ENCODE data around the gene PLEKHM2.

The PLEKHM2 gene

GRCh38 chr1:15750924-15751323, 66.8 kb downstream of the PLEKHM2 start:
- TF ChIP-seq POLR2A (IDR thresholded peaks at IDR 0.05; ENCODE audit: low read length), result no peak
- TF ChIP-seq GATA1 (IDR thresholded peaks at IDR 0.05; ENCODE audit: low read depth, low read length), result no peak

GRCh38 chr1:15751717-15752116, 67.6 kb downstream of the PLEKHM2 start:
- no peak for DNase-seq

More at GRCh38 chr1:15750924-15751323, 66.8 kb downstream of the PLEKHM2 start:
- DNase-seq, result no peak

DNA sequence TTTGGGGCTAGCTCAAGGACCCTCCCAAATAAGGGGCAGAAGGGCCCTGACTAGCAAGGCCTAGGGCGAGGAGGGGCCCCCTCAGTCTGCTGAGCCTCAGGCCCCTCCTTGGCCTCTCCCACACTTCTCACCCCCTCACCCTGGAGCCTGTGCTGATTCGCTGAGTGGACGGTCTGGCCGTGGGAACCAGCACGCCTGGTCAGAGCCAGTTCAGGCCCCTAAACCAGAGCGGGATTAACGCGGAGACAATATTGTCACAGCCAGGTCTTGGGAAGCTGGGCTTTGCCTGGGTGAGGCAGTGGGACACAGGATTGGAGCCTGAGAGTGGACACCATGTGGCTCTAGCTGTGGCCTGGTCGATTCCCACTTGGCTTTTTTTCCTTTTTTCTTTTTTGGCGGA, 69.7 kb downstream of the PLEKHM2 start:
- DNase-seq, result no peak
- TF ChIP-seq GATA1 (IDR thresholded peaks at IDR 0.05; ENCODE audit: low read depth, low read length) (no peak), POLR2A (IDR thresholded peaks at IDR 0.05; ENCODE audit: low read length) (no peak)

More at GRCh38 chr1:15751717-15752116, 67.6 kb downstream of the PLEKHM2 start:
- TF ChIP-seq POLR2A (IDR thresholded peaks at IDR 0.05; ENCODE audit: low read length), result no peak
- no peak for TF ChIP-seq GATA1 (IDR thresholded peaks at IDR 0.05; ENCODE audit: low read depth, low read length)

- no peak for TF ChIP-seq GATA1 (IDR thresholded peaks at IDR 0.05; ENCODE audit: low read depth, low read length)
- no peak for TF ChIP-seq POLR2A (IDR thresholded peaks at IDR 0.05; ENCODE audit: low read length)
- DNase-seq, result no peak
These were observed 71.0 kb downstream of the PLEKHM2 start for GRCh38 chr1:15755021-15755645.

DNA sequence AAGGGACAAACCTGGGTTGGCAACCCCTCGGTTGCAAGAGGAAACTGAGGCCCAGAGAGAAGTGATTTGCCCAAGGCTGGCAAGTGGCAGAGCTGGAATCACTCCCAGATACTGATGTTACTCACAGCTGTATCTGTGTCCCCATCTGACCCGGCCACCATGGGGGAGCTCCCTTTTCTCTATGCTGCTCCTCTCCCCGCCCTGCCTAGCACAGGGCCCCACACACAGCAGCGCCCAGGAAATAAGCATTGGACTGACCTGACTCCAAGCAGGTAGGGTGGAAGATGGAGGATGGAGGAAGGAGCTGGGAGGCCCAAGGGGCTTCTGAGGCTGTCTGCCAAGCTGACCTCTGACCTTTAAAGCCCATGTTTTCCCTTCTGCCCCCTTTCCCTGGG, 71.5 kb downstream of the PLEKHM2 start:
- no peak for DNase-seq
- TF ChIP-seq POLR2A (IDR thresholded peaks at IDR 0.05; ENCODE audit: low read length), result no peak
- TF ChIP-seq GATA1 (IDR thresholded peaks at IDR 0.05; ENCODE audit: low read depth, low read length), result no peak

DNA sequence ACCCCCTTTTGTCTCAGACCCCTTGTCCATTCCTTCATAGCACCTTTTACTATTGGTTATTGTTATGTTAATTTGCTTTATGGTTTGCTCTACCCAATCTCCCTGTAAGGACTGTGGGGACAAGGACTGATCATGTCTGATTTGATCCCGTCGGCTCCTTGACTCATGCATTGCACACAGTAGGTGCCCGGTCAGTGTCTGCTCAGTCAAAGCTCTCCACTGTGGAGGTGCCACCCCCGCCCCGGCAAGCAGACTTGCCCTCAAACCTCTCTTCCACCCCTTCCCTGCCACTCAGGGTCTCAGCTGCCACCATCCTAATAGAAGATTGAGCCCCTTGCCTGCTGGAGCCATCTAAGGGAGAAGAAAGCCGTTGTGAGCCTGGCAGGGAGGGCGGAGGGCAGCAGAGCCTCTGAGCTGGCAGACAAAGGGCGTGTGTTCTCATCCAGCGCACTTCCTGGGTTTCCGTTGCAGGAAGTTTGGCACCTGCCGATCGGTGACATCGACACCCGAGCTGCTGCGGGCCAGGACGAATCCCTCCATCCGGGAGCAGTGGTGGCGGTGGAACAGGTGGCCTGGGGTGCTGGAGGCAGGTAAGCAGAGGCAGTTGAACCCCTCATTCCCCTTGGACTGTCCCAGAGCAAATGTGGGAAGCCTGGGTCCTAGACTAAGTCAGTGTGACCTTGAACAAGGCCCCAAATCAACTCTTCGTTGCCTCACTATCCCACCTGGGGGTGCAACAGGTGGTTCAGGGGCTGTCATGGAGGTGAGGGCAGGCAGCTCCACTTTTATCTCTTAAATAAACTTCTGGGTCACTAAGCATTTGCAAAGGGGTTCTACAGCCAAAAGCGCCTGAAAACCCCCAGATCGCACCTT, 72.3 kb downstream of the PLEKHM2 start:
- DNase-seq, result no peak

DNA sequence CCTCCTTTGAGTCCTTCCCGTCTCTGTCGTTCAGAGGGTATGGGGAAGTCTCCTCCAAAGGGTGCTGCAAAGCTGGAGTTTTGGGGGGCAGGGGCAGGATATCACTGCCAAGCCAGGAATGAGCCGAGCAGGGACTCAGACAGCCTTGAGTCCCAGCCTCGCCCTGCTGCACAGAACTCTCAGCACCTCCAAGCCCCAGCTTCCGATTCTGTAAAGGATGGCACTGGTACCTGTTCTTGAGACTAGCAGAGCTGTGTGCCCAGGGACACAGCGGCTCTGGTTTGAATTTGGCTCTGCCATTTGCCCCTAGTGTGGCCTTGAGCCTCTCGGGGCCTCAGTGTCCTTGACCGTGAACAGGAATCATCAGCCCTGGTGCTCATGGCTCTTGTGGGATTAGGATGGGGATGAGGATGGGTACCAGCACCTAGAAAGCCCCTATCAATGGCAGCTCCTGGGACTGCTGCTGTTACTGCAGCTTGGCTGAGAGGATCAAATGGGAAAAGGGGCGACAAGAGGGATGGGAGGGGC, 73.0 kb downstream of the PLEKHM2 start:
- no peak for DNase-seq
- TF ChIP-seq POLR2A (IDR thresholded peaks at IDR 0.05; ENCODE audit: low read length) (no peak), GATA1 (IDR thresholded peaks at IDR 0.05; ENCODE audit: low read depth, low read length) (no peak)

More for the DNA sequence above, 72.3 kb downstream of the PLEKHM2 start:
- TF ChIP-seq POLR2A (IDR thresholded peaks at IDR 0.05; ENCODE audit: low read length), result no peak
- no peak for TF ChIP-seq GATA1 (IDR thresholded peaks at IDR 0.05; ENCODE audit: low read depth, low read length)

DNA sequence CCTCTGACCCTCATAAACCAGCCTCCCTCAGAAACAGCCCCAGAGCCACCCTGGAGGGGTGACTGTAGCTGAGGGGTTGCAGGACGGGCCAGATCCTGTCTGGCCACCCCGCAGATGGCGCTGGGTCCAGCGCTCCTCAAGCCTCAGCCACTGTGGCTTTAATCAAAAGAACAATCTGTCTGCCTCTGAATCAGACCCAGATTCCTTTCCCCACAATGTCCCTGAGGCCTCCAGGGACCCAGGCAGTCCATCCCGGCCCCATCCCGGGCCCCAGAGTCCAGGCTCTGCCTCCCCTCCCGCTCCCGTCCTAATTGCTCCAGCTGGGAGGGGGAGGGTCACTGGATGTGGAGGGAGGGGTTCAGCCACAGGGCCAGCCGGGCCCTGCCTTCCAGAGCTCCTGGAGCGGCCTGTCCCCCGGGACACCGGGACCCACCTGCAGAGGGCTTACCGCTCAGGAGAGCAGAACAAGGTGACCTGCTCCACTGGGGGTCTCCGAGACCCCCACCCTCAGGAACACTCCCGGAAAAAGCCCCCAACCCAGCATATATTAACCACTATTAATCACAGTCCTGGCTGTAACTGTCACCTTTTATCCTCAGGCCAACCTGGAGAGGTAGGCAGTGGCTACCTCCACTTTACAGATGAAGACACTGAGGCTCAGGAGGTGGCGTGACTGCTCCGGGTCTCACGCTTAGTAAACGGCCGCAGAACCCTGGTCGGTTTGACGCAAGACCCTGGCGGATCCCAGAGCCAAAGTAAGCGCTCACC, 73.6 kb downstream of the PLEKHM2 start:
- no peak for TF ChIP-seq POLR2A (IDR thresholded peaks at IDR 0.05; ENCODE audit: low read length)
- TF ChIP-seq GATA1 (IDR thresholded peaks at IDR 0.05; ENCODE audit: low read depth, low read length), result no peak
- DNase-seq, result no peak

GRCh38 chr1:15758343-15758931, 74.3 kb downstream of the PLEKHM2 start, which contains the start of gene FBLIM1:
FBLIM1 (plus strand) TSS chr1:15758795; CDS start chr1:15764984, 6,189 bp downstream.
- no peak for TF ChIP-seq GATA1 (IDR thresholded peaks at IDR 0.05; ENCODE audit: low read depth, low read length)
- TF ChIP-seq POLR2A (IDR thresholded peaks at IDR 0.05; ENCODE audit: low read length), result no peak
- no peak for DNase-seq

DNA sequence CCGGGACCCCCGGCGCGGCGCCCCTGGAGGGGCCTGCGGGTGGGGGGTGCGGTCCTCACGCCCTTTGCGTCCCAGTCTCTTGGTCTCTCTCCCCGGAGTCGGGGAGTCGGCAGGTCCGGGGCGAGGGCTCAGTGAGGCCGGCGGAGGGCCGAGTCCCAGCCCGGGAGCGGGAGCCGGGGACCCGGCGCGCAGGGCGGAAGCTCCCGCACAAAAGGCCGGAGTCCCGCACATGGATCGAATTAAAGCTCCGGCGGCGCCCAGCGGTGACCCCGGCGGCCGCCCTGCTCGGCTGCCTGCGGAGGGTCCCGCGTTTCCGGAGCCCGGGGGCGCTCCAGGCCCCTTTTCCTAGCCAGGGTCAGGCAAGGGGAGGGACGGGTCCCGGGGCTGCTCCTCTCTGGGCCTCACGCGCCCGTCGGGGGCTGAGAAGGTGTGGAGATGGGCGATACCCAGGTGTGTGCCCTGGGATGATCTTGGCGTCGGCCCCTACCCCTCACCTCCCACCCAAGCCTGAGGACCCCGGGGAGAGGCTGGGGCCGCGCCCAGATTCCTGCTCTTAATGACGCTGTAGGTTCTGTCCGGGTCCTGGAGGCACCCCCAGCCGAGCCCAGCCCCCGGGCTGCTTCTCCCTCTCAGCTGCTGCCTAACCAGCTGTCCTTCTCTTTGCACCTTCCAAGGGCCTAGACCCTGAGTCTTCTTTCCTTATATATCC, 75.0 kb downstream of the PLEKHM2 start:
- no peak for DNase-seq
- TF ChIP-seq GATA1 (IDR thresholded peaks at IDR 0.05; ENCODE audit: low read depth, low read length) (no peak), POLR2A (IDR thresholded peaks at IDR 0.05; ENCODE audit: low read length) (no peak)

DNA sequence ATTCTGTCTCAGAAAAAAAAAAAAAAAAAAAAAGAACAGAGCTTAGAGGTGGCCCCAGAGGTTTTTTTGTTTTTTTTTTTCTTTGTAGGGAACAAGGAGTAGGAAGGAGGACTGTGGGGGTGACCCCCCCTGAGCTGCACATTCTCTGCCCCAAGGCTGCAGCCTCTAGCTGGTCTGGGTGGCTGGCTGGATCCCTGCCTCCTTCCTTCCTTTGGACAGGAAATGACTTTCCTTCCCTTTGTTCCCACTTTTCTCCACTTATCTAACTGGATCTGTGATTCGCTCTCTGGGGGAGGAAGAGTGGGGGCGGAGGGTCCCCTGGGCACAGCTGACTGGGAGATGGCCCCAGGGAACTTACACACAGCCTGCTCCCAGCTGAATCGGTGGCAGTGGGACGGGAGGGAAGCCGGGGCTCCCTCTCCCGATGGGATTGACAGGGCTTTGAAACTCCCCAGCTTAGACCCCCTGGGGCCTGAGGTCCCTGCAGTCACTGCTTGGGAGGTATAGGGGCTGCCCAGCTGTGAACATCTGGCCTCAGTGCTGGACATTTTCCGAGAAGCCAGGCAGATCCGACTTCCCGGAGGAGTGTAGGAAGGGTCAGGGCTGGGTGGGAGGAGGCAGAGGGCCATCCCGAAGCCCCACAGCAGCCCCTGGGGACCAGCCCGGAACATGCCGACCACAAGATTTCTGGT, 76.5 kb downstream of the PLEKHM2 start:
- TF ChIP-seq GATA1 (IDR thresholded peaks at IDR 0.05; ENCODE audit: low read depth, low read length) (no peak), POLR2A (IDR thresholded peaks at IDR 0.05; ENCODE audit: low read length) (no peak)
- no peak for DNase-seq
